ENCODE measurements around the gene OGFRL1.

Gene OGFRL1

GRCh38 chr6:71334768-71335167 lies 46.2 kb downstream of the OGFRL1 start:
- no peak for DNase-seq (ENCODE audit: low spot score)

- DNase-seq (ENCODE audit: low spot score): no peak
Measured at GRCh38 chr6:71335544-71335943, 46.9 kb downstream of the OGFRL1 start.

DNA sequence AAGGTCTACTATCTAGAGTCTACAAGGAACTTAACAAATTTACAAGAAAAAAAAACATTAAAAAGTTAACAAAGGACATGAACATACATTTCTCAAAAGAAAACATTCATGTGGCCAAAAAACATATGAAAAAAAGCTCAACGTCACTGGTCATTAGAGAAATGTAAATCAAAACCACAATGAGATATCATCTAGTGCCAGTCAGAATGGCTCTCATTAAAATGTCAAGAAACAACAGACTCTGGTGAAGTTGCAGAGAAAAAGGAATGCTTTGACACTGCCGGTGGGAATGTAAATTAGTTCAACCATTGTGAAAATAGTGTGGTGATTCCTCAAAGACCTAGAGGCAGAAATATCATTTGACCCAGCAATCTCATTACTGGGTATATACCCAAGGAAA lies 48.3 kb downstream of the OGFRL1 start:
- DNase-seq (ENCODE audit: low spot score): no peak

GRCh38 chr6:71338540-71339316 lies 50.1 kb downstream of the OGFRL1 start:
- no peak for DNase-seq (ENCODE audit: low spot score)

- no peak for DNase-seq (ENCODE audit: low spot score)
Measured at GRCh38 chr6:71342772-71343171, 54.2 kb downstream of the OGFRL1 start.

DNA sequence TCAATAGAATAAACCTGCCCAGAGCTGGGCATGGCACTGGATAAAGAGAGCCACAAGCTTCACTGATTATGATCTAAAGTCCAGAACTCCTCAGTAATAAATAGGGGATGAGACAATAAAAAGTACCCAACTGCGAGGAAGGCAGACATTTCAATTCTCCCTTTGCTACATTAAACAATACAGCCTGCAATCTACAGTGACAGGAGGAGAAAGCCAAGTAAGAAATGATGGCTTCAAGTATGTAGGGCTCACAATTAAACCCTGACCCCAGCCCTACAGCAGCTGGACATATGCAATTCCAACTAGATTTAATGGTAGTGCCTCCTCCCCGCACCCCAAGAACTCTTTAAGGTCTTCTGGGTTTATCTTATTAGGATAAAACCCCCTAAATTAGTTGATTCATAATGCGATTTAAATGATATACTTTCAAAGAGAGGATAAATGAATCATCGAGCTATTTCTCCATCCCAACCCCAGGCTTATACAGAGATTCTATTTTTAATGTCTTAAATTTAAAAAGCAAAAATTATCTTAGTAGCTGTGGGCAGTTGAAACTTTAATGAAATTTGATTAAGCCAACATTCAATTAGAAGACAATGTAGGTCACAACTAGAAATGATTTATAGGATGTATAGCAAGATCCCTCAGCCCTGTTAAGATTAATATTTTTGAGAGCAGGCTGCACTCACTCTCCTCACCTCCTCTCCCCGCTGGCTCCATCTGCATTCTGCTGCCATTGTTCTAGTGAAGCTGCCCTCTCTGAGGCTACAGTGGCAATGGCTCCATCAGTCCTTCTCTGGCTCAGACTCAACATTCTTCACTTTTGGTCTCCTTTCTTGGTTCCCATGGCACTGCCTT lies 57.1 kb downstream of the OGFRL1 start:
- no peak for DNase-seq (ENCODE audit: low spot score)

DNA sequence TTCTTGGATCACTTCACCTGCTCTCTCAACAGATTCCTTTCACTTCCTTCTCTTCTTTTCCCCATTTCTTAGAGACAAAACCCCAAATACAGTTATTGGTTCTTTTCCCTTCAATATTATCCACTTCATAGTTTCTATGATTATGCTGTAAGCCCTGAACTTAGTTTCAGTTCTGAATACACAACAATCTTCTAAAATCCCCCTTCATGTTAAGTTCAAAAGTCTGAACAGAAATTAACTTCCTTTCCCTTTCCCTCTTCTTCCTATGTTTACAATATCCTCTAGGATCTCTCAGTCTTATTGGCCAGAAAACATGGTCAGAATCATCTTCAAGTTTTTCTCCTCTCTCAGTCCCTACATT lies 57.7 kb downstream of the OGFRL1 start:
- DNase-seq (ENCODE audit: low spot score): no peak

- no peak for DNase-seq (ENCODE audit: low spot score)
Measured at GRCh38 chr6:71347119-71347518, 58.5 kb downstream of the OGFRL1 start.

GRCh38 chr6:71349395-71349794 lies 60.8 kb downstream of the OGFRL1 start:
- peak; percentile 52 for DNase-seq (ENCODE audit: low spot score)

DNA sequence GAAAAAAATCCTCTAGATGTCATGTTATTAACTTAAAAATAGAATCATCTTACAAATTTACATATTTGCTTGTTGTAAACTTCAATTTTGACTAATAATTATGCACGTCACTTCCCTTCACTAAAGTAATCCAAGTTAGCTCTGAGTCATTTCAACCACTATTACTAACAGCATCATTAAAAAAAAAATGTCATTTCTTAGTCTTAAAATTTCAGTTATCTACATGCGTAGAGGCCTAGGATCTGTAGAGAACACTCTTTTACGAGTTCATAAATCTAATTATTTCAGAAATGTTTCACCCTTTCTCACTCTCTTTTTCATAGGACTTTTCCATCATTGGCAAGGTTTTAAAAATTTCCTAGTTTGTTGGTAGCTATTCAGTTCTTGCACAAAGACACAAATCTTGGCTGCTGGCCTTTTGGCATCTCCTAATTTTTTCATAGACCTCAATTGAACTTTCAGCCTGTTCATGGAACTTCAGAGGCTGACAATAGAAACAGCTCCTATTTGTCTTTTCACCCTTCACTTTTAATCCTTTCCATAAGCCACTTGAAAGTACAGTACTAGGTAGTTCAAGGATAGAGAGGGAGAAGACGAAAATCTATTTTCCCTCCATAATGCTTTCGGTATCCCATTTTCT lies 61.5 kb downstream of the OGFRL1 start:
- DNase-seq (ENCODE audit: low spot score): no peak

GRCh38 chr6:71351190-71351589 lies 62.6 kb downstream of the OGFRL1 start:
- no peak for DNase-seq (ENCODE audit: low spot score)
